ENCODE data around the gene SPINK1.
"Not testable (repeated sequence)": the region's sequence is repeated elsewhere in the genome, so short reads cannot be mapped to it uniquely, and the experiment has no call there.

- TF ChIP-seq FOXA1 (IDR thresholded peaks at IDR 0.05); FOXK2 (IDR thresholded peaks at IDR 0.05); SP1 (IDR thresholded peaks at IDR 0.05); ARNT (IDR thresholded peaks at IDR 0.05); ELF4 (IDR thresholded peaks at IDR 0.05); HDGF (IDR thresholded peaks at IDR 0.05; ENCODE audit: borderline replicate concordance); FOXM1 (IDR thresholded peaks at IDR 0.05; ENCODE audit: borderline replicate concordance): not testable (repeated sequence)
Measured at GRCh38 chr5:147803161-147803560, 28.3 kb downstream of the SPINK1 start.
